Esophagus muscularis mucosa (tissue), 4 donors: ENCODE data around the gene FKBP1A. TPM values are rescaled to one million over a fixed set of nuclear protein-coding genes. Genes with fewer than 3 reads are reported as not detected.

ENCODE experiments used
- DNase-seq: peaks from one replicate; pipeline ENCODE4 v3.0.0-alpha.2; 2017; ENCODE audit errors: extremely low spot score
- H3K27ac ChIP-seq, 4 donors: fragments of 200-600 bp; sonication (generic); replicated peaks in 1 of 4; 1 replicate in 3 of 4; 2 replicates in 1 of 4; pipeline ENCODE4 v1.5.1; 2016 to 2019; ENCODE audit warnings: mild to moderate bottlenecking in 1 of 4
- H3K27me3 ChIP-seq, 4 donors: fragments of 200-600 bp; sonication (generic); one replicate each; pipeline versions ENCODE4 v1.5.1 to v1.6.0; 2016 to 2019
- H3K36me3 ChIP-seq, 4 donors: fragments of 200-600 bp; sonication (generic); one replicate each; pipeline ENCODE4 v1.5.1; 2016 to 2019
- H3K4me1 ChIP-seq, 4 donors: fragments of 200-600 bp; sonication (generic); one replicate each; pipeline ENCODE4 v1.5.1; 2016 to 2019
- H3K4me3 ChIP-seq, 4 donors: fragments of 200-600 bp; sonication (generic); 1 replicate in 2 of 4; 2 replicates in 2 of 4; pipeline ENCODE4 v1.5.1; 2016 to 2019; ENCODE audit warnings: mild to moderate bottlenecking in 4 of 4, moderate library complexity in 1 of 4
- H3K9me3 ChIP-seq, 4 donors: fragments of 200-600 bp; sonication (generic); 1 replicate in 3 of 4; 2 replicates in 1 of 4; pipeline ENCODE4 v1.5.1; 2016 to 2019
- EP300 ChIP-seq: sonication (generic); formaldehyde crosslinking; IDR thresholded peaks from one replicate; pipeline ENCODE4 v1.6.1; 2017; ENCODE audit warnings: antibody characterized with exemption
- POLR2A ChIP-seq: fragments of 450-650 bp; IDR thresholded peaks from one replicate; pipeline ENCODE4 v1.6.1; 2017; ENCODE audit warnings: antibody characterized with exemption, moderate library complexity, mild to moderate bottlenecking, low read depth
- POLR2AphosphoS5 ChIP-seq, 2 donors: sonication (generic); formaldehyde crosslinking; IDR thresholded peaks; one replicate each; pipeline ENCODE4 v1.6.1; 2017; ENCODE audit warnings: antibody characterized with exemption in 2 of 2
- WGBS: methylation state at CpG from one replicate; pipeline ENCODE4 v1.1.5; 2018; 5-methylcytosine and 5-hydroxymethylcytosine counted together
- intact Hi-C: fragments of 100-400 bp; cut with DNase I; formaldehyde crosslinking; loops from one replicate; pipeline ENCODE4 v1.15.1; 2023
- total RNA-seq, 4 donors: library from RNA; depleted of rRNA; stranded (reverse); fragments of >200 nt; gene quantifications; one replicate each; pipeline versions ENCODE4 v1.1.0 to v1.2.1, GENCODE V29; 2016
- TF ChIP-seq, protein P1 (sequence below), 3 experiments: fragments of 200-600 bp in 2 of 3; fragments of 450-650 bp in 1 of 3; sonication (generic) in 2 of 3; IDR thresholded peaks; one replicate each; pipeline ENCODE4 v1.5.1; 2017 to 2019; ENCODE audit warnings: antibody characterized with exemption in 3 of 3, mild to moderate bottlenecking in 2 of 3, moderate library complexity in 1 of 3

The FKBP1A gene
- total RNA-seq, 4 donors from 2014 or later = 84.3 to 99.2 (median 89.8) TPM

DNA sequence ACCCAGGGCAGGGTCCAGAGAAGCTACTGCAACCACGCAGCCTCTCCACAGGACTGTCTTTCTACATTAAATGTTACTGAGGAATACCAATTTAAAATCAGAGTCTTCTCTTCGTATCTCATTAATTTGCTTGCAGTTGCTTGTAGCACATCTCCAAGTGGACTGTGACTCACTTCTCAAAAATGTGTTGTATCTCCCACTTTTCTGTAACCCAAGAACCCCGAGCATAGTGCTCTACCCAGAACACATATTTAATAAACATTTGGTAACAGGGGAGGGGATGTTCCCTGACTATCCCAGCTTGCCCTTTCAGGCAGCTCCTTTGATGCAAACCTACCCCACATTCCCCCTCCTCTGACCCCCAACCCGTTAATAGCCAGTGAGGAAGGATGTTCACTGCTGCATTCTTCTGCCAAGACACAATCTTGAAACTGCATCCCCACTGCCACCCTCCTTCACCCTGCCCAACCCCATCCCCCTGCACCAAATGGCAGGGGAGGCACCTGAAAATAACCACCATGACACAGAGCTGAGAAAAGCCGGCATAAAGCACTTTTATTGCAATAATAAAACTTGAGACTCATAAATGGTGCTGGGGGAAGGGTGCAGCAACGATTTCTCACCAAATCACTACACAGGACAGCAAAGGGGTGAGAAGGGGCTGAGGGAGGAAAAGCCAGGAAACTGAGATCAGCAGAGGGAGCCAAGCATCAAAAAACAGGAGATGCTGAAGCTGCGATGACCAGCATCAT is 24.2 kb downstream of the FKBP1A start:
- Histone ChIP-seq H3K4me1 (peaks cover 27 to 43% (median 38%) of the 10 kb centered on the region in 4 donors), H3K36me3 (peaks cover 5 to 56% (median 38%) of the 10 kb centered on the region in 4 donors), H3K27ac (peak overlapping the region in 1 of 4 donors; percentile 22), H3K4me3 (no peak overlapping the region), H3K27me3 (no peaks in the 10 kb centered on the region), H3K9me3 (no peaks in the 10 kb centered on the region)
- intact Hi-C loops = no loop called here
- DNase-seq = peak; percentile 66
- TF ChIP-seq POLR2AphosphoS5 (IDR thresholded peaks at IDR 0.05) (no peak), POLR2A (no peak), EP300 (no peak)
- TF ChIP-seq, protein P1, sequence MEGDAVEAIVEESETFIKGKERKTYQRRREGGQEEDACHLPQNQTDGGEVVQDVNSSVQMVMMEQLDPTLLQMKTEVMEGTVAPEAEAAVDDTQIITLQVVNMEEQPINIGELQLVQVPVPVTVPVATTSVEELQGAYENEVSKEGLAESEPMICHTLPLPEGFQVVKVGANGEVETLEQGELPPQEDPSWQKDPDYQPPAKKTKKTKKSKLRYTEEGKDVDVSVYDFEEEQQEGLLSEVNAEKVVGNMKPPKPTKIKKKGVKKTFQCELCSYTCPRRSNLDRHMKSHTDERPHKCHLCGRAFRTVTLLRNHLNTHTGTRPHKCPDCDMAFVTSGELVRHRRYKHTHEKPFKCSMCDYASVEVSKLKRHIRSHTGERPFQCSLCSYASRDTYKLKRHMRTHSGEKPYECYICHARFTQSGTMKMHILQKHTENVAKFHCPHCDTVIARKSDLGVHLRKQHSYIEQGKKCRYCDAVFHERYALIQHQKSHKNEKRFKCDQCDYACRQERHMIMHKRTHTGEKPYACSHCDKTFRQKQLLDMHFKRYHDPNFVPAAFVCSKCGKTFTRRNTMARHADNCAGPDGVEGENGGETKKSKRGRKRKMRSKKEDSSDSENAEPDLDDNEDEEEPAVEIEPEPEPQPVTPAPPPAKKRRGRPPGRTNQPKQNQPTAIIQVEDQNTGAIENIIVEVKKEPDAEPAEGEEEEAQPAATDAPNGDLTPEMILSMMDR (IDR thresholded peaks at IDR 0.05) = no peak
- WGBS = 72% methylated on average over 7 of the region's 7 CpGs

DNA sequence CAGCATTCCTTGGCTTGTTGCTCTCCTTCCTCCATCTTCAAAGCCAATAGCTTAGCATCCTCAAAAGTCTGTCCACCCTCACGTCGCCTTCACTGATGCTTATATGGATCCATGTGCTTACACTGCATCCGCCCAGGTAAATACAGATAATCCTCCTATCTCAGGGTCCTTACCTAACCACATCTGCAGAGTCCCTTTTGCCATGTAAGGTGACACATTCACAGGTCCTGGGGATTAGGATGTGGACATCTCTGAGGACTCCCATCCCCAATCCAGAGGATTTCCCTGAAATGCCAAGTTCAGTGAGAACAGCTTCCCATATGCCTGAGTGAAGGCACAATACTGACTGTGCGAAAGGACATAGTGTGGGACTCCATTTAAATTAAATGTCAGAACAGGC is 25.4 kb downstream of the FKBP1A start:
- Histone ChIP-seq H3K36me3 (peaks cover 5 to 54% (median 35%) of the 10 kb centered on the region in 4 donors), H3K4me3 (no peak overlapping the region), H3K4me1 (peaks cover 20 to 32% (median 29%) of the 10 kb centered on the region in 4 donors), H3K9me3 (no peaks in the 10 kb centered on the region), H3K27me3 (no peaks in the 10 kb centered on the region), H3K27ac (no peak overlapping the region)
- DNase-seq = peak; percentile 64
- TF ChIP-seq POLR2A (no peak), EP300 (no peak), POLR2AphosphoS5 (IDR thresholded peaks at IDR 0.05) (no peak)
- TF ChIP-seq, protein P1 (IDR thresholded peaks at IDR 0.05) = no peak
- intact Hi-C loops = no loop called here
- WGBS = 96% methylated on average over 4 of the region's 4 CpGs

DNA sequence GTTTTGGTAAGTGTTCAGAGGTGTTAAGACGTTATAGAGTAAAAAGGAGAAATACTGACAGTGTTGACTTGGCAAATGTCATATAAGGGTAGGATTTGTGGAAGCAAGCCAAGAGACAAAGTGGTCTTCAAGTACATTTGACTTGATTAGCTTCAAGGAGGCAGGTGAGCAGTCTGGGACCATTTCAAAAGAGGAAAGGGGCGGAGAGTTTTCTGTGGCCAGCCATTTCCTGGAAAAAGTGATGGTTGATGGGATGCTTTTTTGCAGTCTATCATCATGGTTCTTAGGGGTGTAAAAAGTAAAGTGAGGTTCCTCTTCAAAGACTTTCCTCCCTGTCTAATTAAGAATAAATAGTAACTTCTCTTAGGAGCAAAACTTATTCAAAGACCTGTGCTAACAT is 28.7 kb downstream of the FKBP1A start:
- WGBS = 60% methylated on average over 2 of the region's 2 CpGs
- peak; percentile 45 for DNase-seq
- no peaks in the 10 kb centered on the region for H3K27me3 ChIP-seq
- no peak overlapping the region for H3K27ac ChIP-seq
- no peaks in the 10 kb centered on the region for H3K9me3 ChIP-seq
- TF ChIP-seq POLR2A = no peak
- no peak for TF ChIP-seq POLR2AphosphoS5 (IDR thresholded peaks at IDR 0.05)
- TF ChIP-seq, protein P1 (IDR thresholded peaks at IDR 0.05) = no peak
- TF ChIP-seq EP300 = no peak
- intact Hi-C loops = no loop called here
- H3K4me3 ChIP-seq = no peak overlapping the region
- peaks cover 0 to 51% (median 32%) of the 10 kb centered on the region in 4 donors for H3K36me3 ChIP-seq
- peaks cover 0 to 4% (median 2%) of the 10 kb centered on the region in 4 donors for H3K4me1 ChIP-seq

GRCh38 chr20:1363522-1363921 is 29.3 kb downstream of the FKBP1A start:
- no peaks in the 10 kb centered on the region for H3K27me3 ChIP-seq
- no peaks in the 10 kb centered on the region for H3K9me3 ChIP-seq
- H3K4me1 ChIP-seq = peaks cover 0 to under 1% (median under 1%) of the 10 kb centered on the region in 4 donors
- WGBS = 86% methylated on average over 5 of the region's 5 CpGs
- TF ChIP-seq POLR2AphosphoS5 (IDR thresholded peaks at IDR 0.05) (no peak), POLR2A (no peak), EP300 (no peak)
- TF ChIP-seq, protein P1 (IDR thresholded peaks at IDR 0.05) = no peak
- DNase-seq = peak; percentile 8
- no peak overlapping the region for H3K4me3 ChIP-seq
- intact Hi-C loops = no loop called here
- peaks cover 0 to 48% (median 30%) of the 10 kb centered on the region in 4 donors for H3K36me3 ChIP-seq
- H3K27ac ChIP-seq = no peak overlapping the region
